ENCODE data around the gene CACNA1C.

The CACNA1C gene

DNA sequence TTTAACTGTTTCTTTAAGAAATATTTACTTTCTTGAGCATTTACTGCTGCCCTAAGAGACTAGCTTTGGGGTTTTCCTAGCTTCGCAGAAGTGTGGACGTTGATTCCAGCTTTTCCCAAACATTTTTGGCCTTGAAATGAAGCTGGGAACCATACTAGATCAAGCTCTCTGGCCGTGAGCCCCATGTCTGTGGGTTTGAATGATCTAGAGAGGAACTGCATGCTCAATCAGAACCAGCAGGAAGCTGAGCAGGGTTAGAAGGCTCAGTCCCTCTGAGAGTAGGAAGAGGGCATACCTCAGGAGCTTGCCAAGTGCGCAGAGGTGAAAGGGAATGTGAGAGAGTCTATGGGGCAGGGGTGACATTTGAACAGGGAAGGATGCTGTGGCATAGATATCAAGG, 292.1 kb downstream of the CACNA1C start:
- CTCF ChIA-PET: interaction anchor here (0.6 kb wide), 1 partner anchor 50 kb away, joined by 4 read pairs; no protein-coding TSS in a partner anchor
- Mint-ChIP-seq H3K9me3 (no peaks in the 10 kb centered on the region), H3K4me3 (no peak overlapping the region), H3K27me3 (peaks cover 17% of the 10 kb centered on the region), H3K4me1 (no peaks in the 10 kb centered on the region), H3K27ac (no peak overlapping the region), H3K36me3 (no peaks in the 10 kb centered on the region)
- no peak for DNase-seq

DNA sequence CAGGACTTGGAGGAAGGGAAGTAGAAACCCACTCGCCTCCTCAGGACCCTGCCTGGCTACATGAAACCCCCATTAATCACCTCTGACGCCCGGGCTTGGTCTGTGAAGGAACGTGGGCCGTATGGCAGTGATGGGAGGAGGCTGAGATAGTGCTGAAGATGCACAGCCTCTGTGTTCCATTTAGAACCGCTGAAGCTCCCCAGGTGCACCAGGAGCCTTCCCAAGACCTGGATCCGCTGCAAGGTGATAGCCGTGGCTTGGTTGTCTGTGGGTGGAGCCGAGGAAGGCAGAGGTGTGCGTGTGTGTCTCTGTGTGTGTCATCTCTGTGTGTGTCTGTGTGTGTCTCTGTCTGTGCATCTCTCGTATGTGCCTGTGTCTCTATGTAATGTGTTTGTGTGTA, 293.1 kb downstream of the CACNA1C start:
- Mint-ChIP-seq H3K4me3 (no peak overlapping the region), H3K27ac (no peak overlapping the region), H3K27me3 (peaks cover 17% of the 10 kb centered on the region), H3K9me3 (no peaks in the 10 kb centered on the region), H3K4me1 (no peaks in the 10 kb centered on the region), H3K36me3 (no peaks in the 10 kb centered on the region)
- CTCF ChIA-PET: no interaction called here
- DNase-seq: no peak

DNA sequence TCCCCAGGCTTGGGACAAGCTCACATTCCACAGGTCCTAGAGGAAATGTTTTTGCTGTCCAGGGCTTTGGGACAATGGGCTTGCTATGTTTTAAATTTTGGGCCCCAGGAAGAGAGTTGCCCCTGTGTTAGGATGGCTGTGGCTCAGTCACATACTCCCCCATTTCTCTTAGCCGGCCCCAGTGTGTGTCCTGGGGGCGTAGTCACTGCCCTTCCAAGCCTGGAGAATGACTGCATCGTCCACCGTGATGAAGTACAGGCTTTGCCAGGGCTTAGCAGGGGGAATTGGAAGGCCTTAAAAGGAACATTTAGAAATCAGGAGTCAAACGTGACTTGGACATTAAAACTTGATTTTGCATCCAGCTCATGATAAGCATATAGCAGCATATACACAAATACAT, 293.6 kb downstream of the CACNA1C start:
- no peak overlapping the region for H3K4me3 Mint-ChIP-seq
- no peaks in the 10 kb centered on the region for H3K36me3 Mint-ChIP-seq
- no peaks in the 10 kb centered on the region for H3K9me3 Mint-ChIP-seq
- no peak for DNase-seq
- H3K27me3 Mint-ChIP-seq: peaks cover 14% of the 10 kb centered on the region
- no peak overlapping the region for H3K27ac Mint-ChIP-seq
- no peaks in the 10 kb centered on the region for H3K4me1 Mint-ChIP-seq
- CTCF ChIA-PET: no interaction called here

DNA sequence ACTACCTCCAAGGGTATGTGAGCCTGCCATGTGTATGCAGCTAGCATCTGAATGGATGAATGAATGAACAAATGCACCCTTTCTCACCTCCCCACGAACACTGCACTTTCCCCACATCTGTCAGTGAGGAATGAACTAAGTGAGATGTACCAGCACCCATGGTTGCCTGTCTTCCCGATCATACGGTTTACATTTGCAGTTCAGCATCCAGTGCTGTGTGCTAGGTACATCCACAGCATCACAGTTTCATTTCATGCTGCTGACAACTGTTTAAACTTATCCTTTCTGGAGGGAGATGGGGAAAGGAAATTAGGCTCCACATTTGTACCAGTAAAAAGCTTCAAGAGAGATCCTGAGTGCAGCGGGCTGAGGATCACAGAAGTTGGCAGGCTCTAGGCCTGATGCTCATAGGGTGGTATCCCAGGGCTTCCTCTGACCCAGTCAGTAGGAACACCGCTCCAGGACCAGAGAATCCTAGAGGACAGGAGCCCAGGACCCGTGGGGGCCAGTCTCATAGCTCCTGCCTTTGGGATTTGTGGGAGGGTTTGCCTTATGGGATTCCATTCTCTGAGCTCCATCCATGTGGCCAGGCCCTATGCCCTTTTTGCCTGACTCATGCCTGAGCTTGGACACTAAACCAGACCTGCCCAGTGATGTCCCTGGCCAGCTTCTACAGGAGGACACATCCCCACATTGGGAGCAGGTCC, 294.5 kb downstream of the CACNA1C start:
- Mint-ChIP-seq H3K36me3 (no peaks in the 10 kb centered on the region), H3K27ac (no peak overlapping the region), H3K27me3 (peaks cover 17% of the 10 kb centered on the region), H3K9me3 (no peaks in the 10 kb centered on the region), H3K4me3 (no peak overlapping the region), H3K4me1 (no peaks in the 10 kb centered on the region)
- DNase-seq: no peak
- CTCF ChIA-PET: interaction anchor here (1.4 kb wide), 1 partner anchor 10 kb away, joined by 3 read pairs; no protein-coding TSS in a partner anchor

DNA sequence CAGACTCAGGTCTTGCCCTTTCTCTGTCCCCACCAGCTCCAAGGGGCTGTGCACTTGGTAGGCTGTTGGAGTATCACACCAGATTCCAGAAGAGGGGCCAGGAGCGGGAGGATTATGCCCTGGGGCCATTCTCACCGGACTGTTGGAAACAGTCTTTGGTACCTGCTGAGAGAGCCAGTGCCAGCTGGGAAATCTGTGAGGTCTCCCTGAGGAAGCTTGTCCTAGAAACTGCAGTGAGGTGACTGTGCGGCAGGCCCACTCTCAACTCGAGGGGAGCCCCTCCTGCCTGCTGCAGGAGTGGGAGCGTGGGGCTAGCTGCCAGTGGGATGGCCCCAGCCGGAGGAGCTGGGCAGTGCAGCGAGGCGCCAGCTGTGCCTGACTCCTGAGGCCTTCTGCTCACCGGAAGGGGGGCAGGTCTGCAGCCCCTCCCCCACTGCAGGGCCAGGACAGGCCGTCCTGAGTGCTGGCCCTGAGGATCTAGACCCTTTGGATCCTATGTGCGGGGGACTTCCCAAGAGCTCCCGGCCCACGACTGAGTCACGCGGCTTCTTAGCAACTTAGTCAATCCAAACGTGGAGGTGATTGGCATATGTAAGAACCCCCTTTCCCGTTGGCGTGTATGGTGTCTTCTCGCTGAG, 295.2 kb downstream of the CACNA1C start:
- no peak overlapping the region for H3K27ac Mint-ChIP-seq
- H3K27me3 Mint-ChIP-seq: peaks cover 20% of the 10 kb centered on the region
- DNase-seq: no peak
- no peak overlapping the region for H3K4me3 Mint-ChIP-seq
- no peaks in the 10 kb centered on the region for H3K36me3 Mint-ChIP-seq
- CTCF ChIA-PET: interaction anchor here (0.6 to 1.4 kb wide), 3 partner anchors 9 to 56 kb away, joined by 3 read pairs; no protein-coding TSS in a partner anchor
- no peaks in the 10 kb centered on the region for H3K4me1 Mint-ChIP-seq
- H3K9me3 Mint-ChIP-seq: no peaks in the 10 kb centered on the region

DNA sequence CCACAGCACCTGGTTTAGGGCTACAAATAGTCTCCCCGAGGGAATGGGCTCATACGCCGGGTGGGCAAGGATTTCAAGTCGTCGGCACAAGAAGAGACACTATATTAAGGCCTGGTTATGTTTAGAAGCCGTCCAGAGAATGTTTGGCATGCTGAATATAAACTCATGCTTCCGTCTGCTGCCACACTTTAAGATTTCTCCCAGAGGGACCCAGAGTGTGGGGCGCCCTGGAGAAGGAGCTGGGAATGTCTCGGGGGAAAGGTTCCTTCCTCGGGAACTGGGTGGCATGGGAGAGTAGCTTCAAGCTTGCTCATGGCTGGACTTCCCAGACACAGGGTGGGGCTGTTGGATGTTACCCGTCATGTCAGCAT, 295.7 kb downstream of the CACNA1C start:
- Mint-ChIP-seq H3K4me3 (no peak overlapping the region), H3K36me3 (no peaks in the 10 kb centered on the region), H3K4me1 (no peaks in the 10 kb centered on the region), H3K27me3 (peaks cover 25% of the 10 kb centered on the region), H3K27ac (no peak overlapping the region), H3K9me3 (no peaks in the 10 kb centered on the region)
- CTCF ChIA-PET: interaction anchor here (0.8 to 1.4 kb wide), 2 partner anchors 9 to 57 kb away, joined by 3 read pairs; no protein-coding TSS in a partner anchor
- DNase-seq: no peak

DNA sequence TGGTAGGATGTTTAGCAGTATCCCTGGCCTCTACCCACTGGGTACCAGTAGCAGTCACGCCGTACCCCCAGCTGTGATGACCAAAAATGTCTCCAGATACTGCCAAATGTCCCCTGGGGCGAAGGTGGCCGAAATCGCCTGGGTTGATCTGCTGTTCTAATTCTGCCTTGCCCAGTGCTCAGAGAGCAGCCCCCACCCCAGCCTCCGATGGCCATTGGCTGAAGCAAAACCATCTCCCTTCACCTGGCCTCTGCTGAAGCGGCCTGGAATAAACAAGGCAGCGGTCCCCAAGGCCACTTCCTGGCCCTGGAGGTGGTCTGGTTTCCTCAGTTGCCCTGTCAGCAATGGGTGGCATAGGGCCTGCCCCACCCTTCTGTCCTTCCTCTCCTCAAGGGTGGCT, 298.4 kb downstream of the CACNA1C start:
- Mint-ChIP-seq H3K36me3 (no peaks in the 10 kb centered on the region), H3K4me1 (peaks cover 2% of the 10 kb centered on the region), H3K9me3 (no peaks in the 10 kb centered on the region), H3K27me3 (peaks cover 42% of the 10 kb centered on the region), H3K4me3 (no peak overlapping the region), H3K27ac (no peak overlapping the region)
- no peak for DNase-seq
- CTCF ChIA-PET: no interaction called here

DNA sequence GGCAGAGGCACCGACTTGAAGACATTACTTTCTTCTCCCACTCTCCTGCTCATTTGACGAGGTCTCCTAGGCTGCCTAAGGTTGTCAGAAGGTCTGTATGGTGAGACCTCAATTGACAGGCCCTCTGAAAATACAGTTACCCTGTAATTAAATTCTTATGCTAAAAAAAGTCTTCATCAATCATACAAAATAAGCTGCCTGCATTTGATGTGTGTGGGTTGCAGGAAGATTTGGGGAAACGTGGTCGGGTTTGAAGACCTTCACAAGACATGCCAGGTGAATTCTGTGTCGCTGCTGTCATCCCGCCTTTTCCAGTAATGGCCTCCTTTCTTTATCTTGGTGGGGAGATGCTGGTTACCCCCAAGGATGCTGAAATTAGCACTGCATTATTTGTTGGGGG, 299.4 kb downstream of the CACNA1C start:
- no peaks in the 10 kb centered on the region for H3K9me3 Mint-ChIP-seq
- H3K4me1 Mint-ChIP-seq: peaks cover 2% of the 10 kb centered on the region
- no peak overlapping the region for H3K27ac Mint-ChIP-seq
- DNase-seq: no peak
- no peaks in the 10 kb centered on the region for H3K36me3 Mint-ChIP-seq
- peaks cover 52% of the 10 kb centered on the region for H3K27me3 Mint-ChIP-seq
- H3K4me3 Mint-ChIP-seq: no peak overlapping the region
- CTCF ChIA-PET: no interaction called here

DNA sequence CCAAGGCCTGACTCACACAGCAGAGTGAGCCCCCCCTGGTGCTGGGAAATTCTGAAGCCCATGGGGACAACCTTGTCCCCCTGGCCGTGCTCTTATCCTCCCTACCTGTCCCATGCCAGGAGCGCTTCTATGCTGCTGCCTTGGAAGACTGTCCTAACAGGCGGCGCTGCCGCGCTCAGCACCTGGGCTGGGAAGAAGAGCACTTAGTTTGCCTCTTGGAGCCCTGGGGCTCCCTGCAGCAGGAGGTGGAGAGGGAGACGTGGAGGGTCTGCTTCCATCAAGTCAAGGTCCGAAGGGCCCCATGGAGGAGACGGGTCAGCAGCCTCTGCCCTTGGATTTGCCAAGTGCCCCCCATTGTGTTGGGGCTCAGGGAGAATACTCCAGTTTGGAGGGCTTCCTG, 300.5 kb downstream of the CACNA1C start:
- Mint-ChIP-seq H3K9me3 (no peaks in the 10 kb centered on the region), H3K27me3 (peaks cover 56% of the 10 kb centered on the region), H3K4me1 (peaks cover 9% of the 10 kb centered on the region), H3K36me3 (no peaks in the 10 kb centered on the region), H3K4me3 (no peak overlapping the region), H3K27ac (no peak overlapping the region)
- CTCF ChIA-PET: no interaction called here
- DNase-seq: no peak

DNA sequence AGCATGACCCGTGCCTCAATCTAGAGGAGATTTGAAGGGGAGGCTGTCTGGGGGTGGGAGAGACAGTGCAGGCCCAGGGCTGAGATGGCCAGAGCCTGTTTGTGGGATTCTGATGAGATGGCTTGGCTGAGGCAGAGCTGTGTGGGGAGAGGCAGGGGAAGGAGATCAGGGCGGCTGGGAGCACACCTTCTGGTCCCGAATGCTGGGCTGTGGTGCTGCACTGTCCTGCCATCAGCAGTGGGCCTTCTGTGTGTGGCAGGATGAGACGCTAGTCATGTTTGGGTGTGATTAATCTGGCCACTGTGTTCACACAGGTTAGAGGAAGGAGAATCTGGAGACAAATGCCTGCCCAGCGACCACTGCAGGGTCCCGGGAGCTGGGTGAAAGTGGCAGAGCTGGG, 300.9 kb downstream of the CACNA1C start:
- Mint-ChIP-seq H3K27me3 (peaks cover 59% of the 10 kb centered on the region), H3K36me3 (no peaks in the 10 kb centered on the region), H3K9me3 (no peaks in the 10 kb centered on the region), H3K27ac (no peak overlapping the region), H3K4me1 (peaks cover 13% of the 10 kb centered on the region), H3K4me3 (no peak overlapping the region)
- CTCF ChIA-PET: no interaction called here
- no peak for DNase-seq

DNA sequence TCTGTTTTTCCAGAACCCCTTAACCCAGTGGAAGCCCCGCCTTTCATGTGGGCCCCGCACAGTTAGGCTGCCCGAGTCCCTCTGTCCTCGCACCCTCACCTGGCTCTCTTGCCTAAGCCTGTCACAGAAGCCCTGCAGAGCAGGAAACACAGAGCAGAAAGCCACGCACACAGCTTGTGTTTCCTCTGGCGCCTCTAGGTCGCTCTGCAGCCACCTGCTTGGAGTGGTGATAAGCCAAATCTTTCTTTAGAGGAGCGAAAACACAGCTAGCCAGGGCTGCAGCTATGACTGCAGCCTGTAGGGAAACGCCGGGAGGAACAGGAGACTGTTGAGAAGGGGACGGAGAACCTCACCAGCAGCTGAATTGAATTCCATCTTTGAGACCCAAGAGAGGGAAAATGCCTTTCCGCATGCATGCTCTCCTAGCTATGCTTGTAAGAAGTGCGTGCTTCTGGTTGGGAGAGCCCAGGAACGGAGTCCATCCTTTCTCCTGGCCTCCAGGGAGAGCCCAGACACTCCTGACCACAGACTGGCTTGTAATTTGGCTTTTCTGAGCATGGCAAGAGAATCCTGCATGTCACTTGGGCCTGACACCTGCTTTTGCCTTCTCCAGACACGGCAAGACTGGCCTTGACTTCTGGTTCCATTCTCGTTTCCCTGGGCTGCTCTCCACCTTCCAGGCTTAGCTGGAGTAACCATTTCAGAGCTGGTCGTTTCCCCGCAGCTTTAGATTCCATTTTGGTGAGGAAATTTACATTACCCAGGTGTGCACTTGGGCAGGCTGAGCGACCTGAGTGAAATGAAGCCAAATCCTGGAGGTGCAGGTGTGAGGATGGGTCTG, 301.6 kb downstream of the CACNA1C start:
- H3K9me3 Mint-ChIP-seq: no peaks in the 10 kb centered on the region
- H3K36me3 Mint-ChIP-seq: no peaks in the 10 kb centered on the region
- peaks cover 66% of the 10 kb centered on the region for H3K27me3 Mint-ChIP-seq
- CTCF ChIA-PET: no interaction called here
- peaks cover 18% of the 10 kb centered on the region for H3K4me1 Mint-ChIP-seq
- no peak for DNase-seq
- H3K4me3 Mint-ChIP-seq: no peak overlapping the region
- H3K27ac Mint-ChIP-seq: no peak overlapping the region

DNA sequence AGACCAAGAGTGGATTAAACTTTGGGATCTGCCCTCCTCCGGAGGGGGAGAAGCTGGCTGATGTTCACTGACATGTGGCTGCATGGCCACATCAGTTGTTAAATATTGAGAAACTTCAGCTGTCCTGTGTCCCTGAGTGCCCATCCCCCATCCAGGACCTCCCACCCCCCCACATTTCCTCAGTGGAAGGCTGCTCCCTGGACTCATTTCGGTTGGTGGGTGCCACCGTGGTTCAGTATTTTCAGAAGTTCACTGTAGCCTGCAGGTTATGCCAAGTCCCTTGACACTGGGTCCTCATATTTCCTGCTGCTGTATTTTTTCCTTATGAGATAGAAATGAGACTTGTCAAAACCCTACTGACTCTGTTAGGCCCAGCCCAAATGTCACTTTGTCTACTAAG, 302.4 kb downstream of the CACNA1C start:
- H3K4me3 Mint-ChIP-seq: no peak overlapping the region
- no peaks in the 10 kb centered on the region for H3K9me3 Mint-ChIP-seq
- no peak for DNase-seq
- no peaks in the 10 kb centered on the region for H3K36me3 Mint-ChIP-seq
- H3K27me3 Mint-ChIP-seq: peaks cover 71% of the 10 kb centered on the region
- CTCF ChIA-PET: interaction anchor here (1.1 kb wide), 1 partner anchor 40 kb away, joined by 4 read pairs; no protein-coding TSS in a partner anchor
- peaks cover 20% of the 10 kb centered on the region for H3K4me1 Mint-ChIP-seq
- no peak overlapping the region for H3K27ac Mint-ChIP-seq

DNA sequence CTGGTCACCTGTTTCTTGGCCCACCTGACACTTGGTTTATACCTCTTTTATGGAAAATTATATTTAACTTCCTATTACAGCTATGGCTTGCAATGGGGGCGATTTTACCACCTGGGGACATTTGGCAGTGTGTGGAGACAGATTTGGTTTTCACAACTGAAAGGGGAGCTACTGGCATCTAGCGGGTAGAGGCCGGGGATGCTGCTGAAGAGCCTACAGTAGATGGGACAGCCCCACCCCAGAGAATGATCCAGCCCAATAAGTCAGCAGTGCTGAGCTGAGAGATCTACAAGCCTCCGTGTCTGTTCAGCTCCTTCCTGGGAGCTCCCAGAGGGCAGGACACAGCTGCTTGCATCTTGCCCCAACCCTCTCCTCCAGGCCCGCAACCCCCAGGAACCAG, 302.8 kb downstream of the CACNA1C start:
- peaks cover 75% of the 10 kb centered on the region for H3K27me3 Mint-ChIP-seq
- peaks cover 20% of the 10 kb centered on the region for H3K4me1 Mint-ChIP-seq
- no peak overlapping the region for H3K4me3 Mint-ChIP-seq
- no peak for DNase-seq
- no peak overlapping the region for H3K27ac Mint-ChIP-seq
- no peaks in the 10 kb centered on the region for H3K9me3 Mint-ChIP-seq
- CTCF ChIA-PET: interaction anchor here (0.6 to 1.1 kb wide), 2 partner anchors 40 to 637 kb away, joined by 3 to 4 read pairs; no protein-coding TSS in a partner anchor
- no peaks in the 10 kb centered on the region for H3K36me3 Mint-ChIP-seq

DNA sequence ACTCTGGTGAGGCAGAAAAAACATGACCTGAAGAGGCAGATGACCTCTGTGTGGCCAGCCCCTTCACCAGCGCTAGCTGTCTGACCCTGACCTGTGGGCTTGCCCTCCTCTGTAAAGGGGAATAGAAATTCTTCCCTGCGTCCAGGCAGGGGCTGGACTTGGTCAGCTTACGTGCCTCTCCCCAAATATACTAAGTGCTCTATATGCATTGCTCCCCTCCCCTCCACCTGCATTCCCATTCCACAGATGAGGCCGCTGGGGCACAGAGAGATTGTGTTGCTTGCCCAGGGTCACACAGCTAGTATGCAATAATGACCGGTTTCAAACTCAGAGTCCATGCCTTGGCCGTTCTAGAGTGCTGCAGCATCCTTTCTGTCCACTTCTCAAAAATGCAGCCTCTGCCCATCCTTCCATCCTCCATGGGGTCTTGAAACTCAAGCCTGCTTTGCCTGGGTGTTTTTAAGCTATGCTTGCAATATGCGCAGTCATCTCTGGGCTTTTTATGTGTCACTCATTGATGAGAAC, 303.9 kb downstream of the CACNA1C start:
- Mint-ChIP-seq H3K9me3 (no peaks in the 10 kb centered on the region), H3K4me1 (peaks cover 20% of the 10 kb centered on the region), H3K27me3 (peaks cover 71% of the 10 kb centered on the region), H3K27ac (no peak overlapping the region), H3K4me3 (no peak overlapping the region), H3K36me3 (no peaks in the 10 kb centered on the region)
- no peak for DNase-seq
- CTCF ChIA-PET: interaction anchor here (0.8 to 1.0 kb wide), 2 partner anchors 9 to 67 kb away, joined by 3 read pairs; no protein-coding TSS in a partner anchor
